Astrocyte (in vitro differentiated cells and primary cell): Measurements from ENCODE around the gene ETS1.

Source experiments
- CTCF ChIP-seq: IDR thresholded peaks from 2 replicates; pipeline ENCODE4 v1.5.1; 2011; ENCODE audit warnings: low read depth, mild to moderate bottlenecking, inconsistent platforms, low read length, moderate library complexity; ENCODE audit not compliant: insufficient read depth
- EZH2 ChIP-seq: IDR thresholded peaks from 2 replicates; pipeline ENCODE4 v1.6.1; 2012; ENCODE audit warnings: mild to moderate bottlenecking, low read length, inconsistent platforms; ENCODE audit not compliant: insufficient read depth

DNA sequence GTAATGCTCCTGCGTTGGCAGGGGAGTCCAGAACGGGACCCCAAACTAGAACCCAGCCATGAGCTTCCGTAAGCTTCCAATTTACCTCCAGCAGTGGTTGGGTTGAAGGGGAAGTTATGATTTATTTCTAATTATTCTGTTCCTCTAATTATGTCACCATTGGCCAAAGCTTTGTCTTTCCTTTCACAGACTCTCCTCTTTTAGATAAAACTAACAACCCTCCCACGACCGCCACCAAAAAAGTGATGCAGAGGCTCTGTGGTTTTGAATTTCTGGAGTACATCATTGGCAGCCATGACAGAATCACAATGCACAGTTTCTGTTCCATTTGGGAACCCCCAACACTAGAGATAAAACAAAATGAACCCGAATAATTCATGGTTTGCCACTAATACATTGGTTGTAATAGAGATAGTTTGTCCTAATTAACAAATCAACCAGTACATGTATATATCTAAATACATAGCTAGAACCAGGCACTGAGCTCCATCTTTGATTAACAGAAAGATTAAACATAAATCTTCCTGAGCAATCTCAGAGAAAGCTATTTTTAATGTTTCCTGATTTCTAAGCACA, 64.3 kb downstream of the ETS1 start:
- TF ChIP-seq CTCF, result no peak
- no peak for TF ChIP-seq EZH2
